Measurements from ENCODE around the gene DNMBP. TPM values are rescaled to one million over a fixed set of nuclear protein-coding genes. Genes with fewer than 3 reads are reported as not detected.
"Not testable (repeated sequence)": the region's sequence is repeated elsewhere in the genome, so short reads cannot be mapped to it uniquely, and the experiment has no call there.

The DNMBP gene
- total RNA-seq, 2 donors from 2014 or later = 17.9 to 34.2 TPM

- no peaks in the 10 kb centered on the region for H3K27me3 ChIP-seq (replicated peaks; ENCODE audit: insufficient read depth)
- no peak for ATAC-seq (ENCODE audit: insufficient number of reproducible peaks, low FRiP score, low read depth)
- no peaks in the 10 kb centered on the region for H3K4me1 ChIP-seq (ENCODE audit: control insufficient read depth in 1 of 2, low read depth in 2 of 2)
- no peak for DNase-seq (ENCODE audit: low spot score)
- H3K4me3 ChIP-seq = no peak overlapping the region
- peaks cover 16% of the 10 kb centered on the region for H3K36me3 ChIP-seq
- no peak for TF ChIP-seq CTCF (IDR thresholded peaks at IDR 0.05)
- H3K27ac ChIP-seq = no peak overlapping the region
- no peaks in the 10 kb centered on the region for H3K9me3 ChIP-seq
Measured at GRCh38 chr10:99905971-99906370, 103.8 kb downstream of the DNMBP start.

GRCh38 chr10:99895867-99896266 is 113.9 kb downstream of the DNMBP start:
- TF ChIP-seq CTCF (IDR thresholded peaks at IDR 0.05) = no peak
- Histone ChIP-seq H3K36me3 (peaks cover 35% of the 10 kb centered on the region), H3K27me3 (replicated peaks; ENCODE audit: insufficient read depth) (no peaks in the 10 kb centered on the region), H3K4me1 (ENCODE audit: control insufficient read depth in 1 of 2, low read depth in 2 of 2) (no peaks in the 10 kb centered on the region), H3K27ac (no peak overlapping the region), H3K9me3 (no peaks in the 10 kb centered on the region), H3K4me3 (no peak overlapping the region)
- DNase-seq (ENCODE audit: low spot score) (no peak), ATAC-seq (ENCODE audit: insufficient number of reproducible peaks, low FRiP score, low read depth) (no peak)

GRCh38 chr10:99895066-99895465 is 114.7 kb downstream of the DNMBP start:
- not testable (repeated sequence) for H3K27me3 ChIP-seq (replicated peaks; ENCODE audit: insufficient read depth); ATAC-seq (ENCODE audit: insufficient number of reproducible peaks, low FRiP score, low read depth); H3K27ac ChIP-seq; H3K9me3 ChIP-seq; H3K4me1 ChIP-seq (ENCODE audit: control insufficient read depth in 1 of 2, low read depth in 2 of 2); DNase-seq (ENCODE audit: low spot score); H3K4me3 ChIP-seq
- peaks cover 35% of the 10 kb centered on the region for H3K36me3 ChIP-seq

GRCh38 chr10:99894613-99895012 is 115.1 kb downstream of the DNMBP start:
- DNase-seq (ENCODE audit: low spot score) (no peak), ATAC-seq (ENCODE audit: insufficient number of reproducible peaks, low FRiP score, low read depth) (no peak)
- Histone ChIP-seq H3K4me1 (ENCODE audit: control insufficient read depth in 1 of 2, low read depth in 2 of 2) (no peaks in the 10 kb centered on the region), H3K36me3 (peaks cover 35% of the 10 kb centered on the region), H3K4me3 (no peak overlapping the region), H3K9me3 (no peaks in the 10 kb centered on the region), H3K27ac (no peak overlapping the region), H3K27me3 (replicated peaks; ENCODE audit: insufficient read depth) (no peaks in the 10 kb centered on the region)
- no peak for TF ChIP-seq CTCF (IDR thresholded peaks at IDR 0.05)

- Histone ChIP-seq H3K27me3 (replicated peaks; ENCODE audit: insufficient read depth) (no peaks in the 10 kb centered on the region), H3K36me3 (peaks cover 18% of the 10 kb centered on the region), H3K4me3 (no peak overlapping the region), H3K4me1 (ENCODE audit: control insufficient read depth in 1 of 2, low read depth in 2 of 2) (no peaks in the 10 kb centered on the region), H3K27ac (no peak overlapping the region), H3K9me3 (no peaks in the 10 kb centered on the region)
- DNase-seq (ENCODE audit: low spot score) (no peak), ATAC-seq (ENCODE audit: insufficient number of reproducible peaks, low FRiP score, low read depth) (no peak)
- TF ChIP-seq CTCF (IDR thresholded peaks at IDR 0.05) = no peak
Measured at GRCh38 chr10:99888622-99889021, 121.1 kb downstream of the DNMBP start.

- Histone ChIP-seq H3K4me3 (no peak overlapping the region), H3K9me3 (no peaks in the 10 kb centered on the region), H3K4me1 (ENCODE audit: control insufficient read depth in 1 of 2, low read depth in 2 of 2) (no peaks in the 10 kb centered on the region), H3K27me3 (replicated peaks; ENCODE audit: insufficient read depth) (no peaks in the 10 kb centered on the region), H3K36me3 (peaks cover 37% of the 10 kb centered on the region), H3K27ac (no peak overlapping the region)
- no peak for TF ChIP-seq CTCF (IDR thresholded peaks at IDR 0.05)
- ATAC-seq (ENCODE audit: insufficient number of reproducible peaks, low FRiP score, low read depth) = no peak
- no peak for DNase-seq (ENCODE audit: low spot score)
Measured at GRCh38 chr10:99883523-99883922, 126.2 kb downstream of the DNMBP start.
